Fibroblast of the conjunctiva (primary cell): Measurements from ENCODE around the gene MINK1.
A peak's percentile ranks its signal among the peaks of the same experiment; 100 is the strongest.
"Not testable (repeated sequence)": the region's sequence is repeated elsewhere in the genome, so short reads cannot be mapped to it uniquely, and the experiment has no call there.

Source experiments
- DNase-seq: peaks from one replicate; pipeline ENCODE4 v3.0.0-alpha.2; 2010; ENCODE audit warnings: low read depth

MINK1 gene

DNA sequence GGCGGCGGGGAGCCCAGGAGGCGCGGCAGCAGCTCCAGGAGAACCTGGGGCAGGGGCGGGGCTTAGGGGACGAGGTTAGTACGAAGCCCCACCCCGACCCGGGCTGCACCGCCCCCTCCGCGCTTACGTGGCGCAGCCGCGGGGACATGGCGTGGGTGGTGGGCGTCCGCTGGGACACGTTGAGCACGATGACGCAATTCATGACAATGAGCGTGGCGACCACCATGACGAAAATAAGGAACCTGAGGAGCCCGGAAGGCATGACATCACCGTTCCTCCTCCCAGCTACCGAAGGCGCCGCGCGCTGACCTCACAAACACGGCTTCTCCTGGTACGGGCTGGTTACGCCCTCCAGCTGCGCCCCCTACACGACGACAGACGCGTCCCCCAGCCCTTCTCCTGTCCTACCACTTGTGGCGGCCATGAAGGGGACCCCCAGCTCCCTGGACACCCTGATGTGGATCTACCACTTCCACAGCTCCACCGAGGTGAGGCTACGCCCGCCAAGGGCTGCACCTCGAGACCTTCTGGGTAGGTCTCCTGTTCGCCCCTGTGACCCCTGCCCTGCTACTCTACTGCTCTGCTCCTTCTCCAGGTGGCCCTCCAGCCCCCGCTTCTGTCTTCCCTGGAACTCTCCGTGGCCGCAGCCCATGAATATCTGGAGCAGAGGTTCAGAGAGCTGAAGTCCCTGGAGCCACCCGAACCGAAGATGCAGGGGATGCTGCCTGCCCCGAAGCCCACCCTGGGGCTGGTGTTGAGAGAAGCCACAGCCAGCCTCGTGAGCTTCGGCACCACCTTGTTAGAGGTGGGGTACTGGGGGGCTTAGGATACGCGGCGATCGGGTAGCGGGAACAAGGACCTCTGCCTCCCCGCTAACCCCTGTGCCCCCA, 66.4 kb downstream of the MINK1 start, which contains the start of gene C17orf107:
TSS of gene C17orf107 (plus strand) at position 196 of the 890 bp plus-strand sequence. CDS start at position 423, 227 bp downstream.
- peak; percentile 54 for DNase-seq

DNA sequence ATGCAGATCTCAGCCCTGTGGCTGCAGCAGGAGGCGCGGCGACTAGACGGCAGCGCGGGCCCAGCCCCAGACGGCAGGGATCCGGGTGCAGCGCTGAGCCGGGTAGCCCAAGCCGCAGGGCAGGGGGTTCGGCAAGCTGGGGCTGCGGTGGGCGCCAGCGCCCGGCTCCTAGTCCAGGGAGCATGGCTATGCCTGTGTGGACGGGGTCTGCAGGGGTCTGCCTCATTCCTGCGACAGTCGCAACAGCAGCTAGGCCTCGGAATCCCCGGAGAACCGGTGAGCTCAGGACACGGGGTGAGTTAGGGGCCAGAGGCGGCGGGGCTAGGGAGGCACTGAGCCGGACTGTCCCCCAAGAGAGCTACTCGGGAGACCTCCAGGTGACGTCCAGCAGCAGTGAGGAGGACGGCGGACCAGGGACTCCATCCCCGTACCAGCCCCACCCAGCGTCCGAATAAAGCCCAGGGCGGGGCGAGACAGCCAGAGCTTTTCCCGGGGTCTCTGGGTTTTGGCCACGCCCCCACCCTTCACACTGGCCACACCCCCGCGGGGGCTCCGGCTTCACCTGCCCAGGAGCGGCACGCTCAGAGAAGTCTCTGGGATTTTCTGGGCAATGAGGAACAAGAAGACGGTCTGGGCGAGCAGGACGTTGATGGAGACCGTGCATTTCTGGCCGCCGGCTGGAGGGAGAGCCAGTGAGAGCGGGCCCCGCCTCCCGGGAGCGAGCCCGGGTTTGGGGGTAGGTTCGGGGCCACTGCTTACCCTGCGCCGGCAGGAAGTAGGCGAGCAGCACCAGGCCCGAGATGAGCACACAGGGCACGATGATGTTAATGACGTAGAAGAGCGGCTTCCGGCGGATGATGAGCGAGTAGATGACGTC, 67.3 kb downstream of the MINK1 start:
- DNase-seq = no peak

DNA sequence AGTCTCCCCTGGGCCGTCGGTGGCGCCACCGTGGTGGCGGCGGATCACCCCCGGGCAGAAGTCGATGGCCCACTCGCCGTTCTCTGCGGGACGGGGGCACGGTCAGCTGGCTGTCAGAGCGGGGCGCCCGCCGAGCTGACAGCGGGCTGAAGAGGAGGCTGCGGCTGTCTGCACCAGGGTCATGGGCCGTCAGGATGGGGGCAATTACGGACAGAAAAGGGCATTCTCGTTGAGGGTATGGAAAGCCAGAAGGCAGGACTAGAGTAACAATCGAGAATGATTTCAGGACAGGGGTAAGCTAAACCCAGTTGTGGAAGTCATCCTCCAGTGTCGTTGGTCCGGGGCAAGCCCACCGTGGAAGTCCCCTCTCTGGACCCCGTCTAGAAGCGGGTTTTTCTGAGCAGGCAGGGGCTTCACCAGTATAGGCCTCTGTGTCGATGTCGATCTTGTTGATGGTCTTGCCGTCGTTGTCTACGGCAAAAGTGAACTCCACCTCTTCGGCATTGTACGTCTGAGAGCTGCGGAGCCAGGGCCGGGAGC, 68.0 kb downstream of the MINK1 start:
- no peak for DNase-seq

DNA sequence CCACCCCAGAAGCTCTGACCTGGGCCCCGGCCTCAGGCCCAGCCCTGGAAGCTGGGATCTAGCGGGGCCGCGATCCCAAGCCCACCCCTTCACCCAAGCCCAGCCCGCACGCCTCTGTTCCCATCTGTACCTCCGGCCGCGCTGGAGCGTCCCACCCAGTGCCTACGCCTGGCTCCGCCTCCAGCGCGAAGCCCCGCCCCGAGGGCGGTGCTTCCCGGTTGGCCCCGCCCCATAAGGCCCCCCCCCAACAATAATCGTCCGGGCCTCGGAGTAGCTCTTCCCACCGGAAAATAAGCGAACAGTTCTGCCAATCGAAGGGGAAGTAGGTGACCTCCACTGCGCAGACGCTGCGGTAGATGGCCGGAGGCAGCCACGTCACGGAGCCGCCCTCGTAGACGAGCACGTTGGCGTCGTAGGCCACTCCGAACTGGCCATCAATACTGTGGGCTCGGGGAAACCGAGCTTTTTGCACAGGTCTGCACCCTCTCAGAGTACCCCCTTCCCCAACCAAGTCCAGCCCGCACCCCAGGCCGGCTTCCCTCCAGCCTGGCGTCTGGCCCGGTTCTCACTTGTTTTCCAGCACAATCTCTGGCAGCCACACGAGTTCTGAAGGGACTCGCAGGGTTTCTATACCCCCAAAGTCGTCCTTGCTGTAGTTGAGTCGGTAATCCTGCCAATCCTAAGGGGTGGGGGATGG, 68.7 kb downstream of the MINK1 start:
- no peak for DNase-seq

- no peak for DNase-seq
Measured at GRCh38 chr17:4902540-4902939, 69.4 kb downstream of the MINK1 start.

DNA sequence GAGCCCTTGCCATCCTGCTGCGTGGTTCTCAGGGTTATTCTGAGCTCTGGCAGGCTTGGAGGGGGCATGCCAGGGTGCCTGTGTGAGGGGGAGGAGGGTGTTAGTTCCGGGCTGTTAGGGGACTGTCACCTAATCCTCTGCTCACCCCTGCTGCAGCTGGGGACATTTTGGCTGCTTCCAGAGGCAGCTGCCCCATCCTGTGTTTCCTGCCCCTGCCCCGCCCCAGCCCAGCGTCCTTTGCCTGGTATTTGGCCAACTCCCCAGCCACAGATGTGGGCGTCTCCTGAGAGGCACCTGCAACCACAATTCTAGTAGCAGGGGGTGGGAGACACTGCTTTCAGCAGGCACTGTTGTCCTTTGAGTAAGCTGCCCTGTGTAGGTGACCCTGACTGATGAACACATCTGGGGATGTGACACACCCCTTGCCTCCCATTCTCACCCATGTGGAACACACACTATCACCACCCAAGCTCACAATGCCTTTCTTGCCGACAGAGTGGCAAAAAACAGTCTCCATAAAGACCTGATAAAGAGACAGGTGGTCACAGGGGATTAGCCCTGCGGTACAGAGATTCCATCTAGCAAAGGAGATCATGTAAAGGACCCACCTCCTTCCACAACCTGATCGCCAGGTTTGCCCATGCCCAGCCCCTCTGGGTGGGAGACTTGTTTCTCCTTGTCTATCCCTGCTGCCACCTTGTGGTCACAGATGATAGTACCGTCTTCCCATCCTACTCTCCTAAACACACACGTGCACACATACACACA, 70.1 kb downstream of the MINK1 start, which contains the start of gene CHRNE:
TSS of gene CHRNE (minus strand) at position 48 of the 768 bp plus-strand sequence. CDS start at position 13, 35 bp downstream.
- peak; percentile 63 for DNase-seq

- DNase-seq = not testable (repeated sequence)
Measured at GRCh38 chr17:4906642-4907041, 73.5 kb downstream of the MINK1 start.

- DNase-seq = no peak
Measured at GRCh38 chr17:4908301-4908700, 75.2 kb downstream of the MINK1 start.

DNA sequence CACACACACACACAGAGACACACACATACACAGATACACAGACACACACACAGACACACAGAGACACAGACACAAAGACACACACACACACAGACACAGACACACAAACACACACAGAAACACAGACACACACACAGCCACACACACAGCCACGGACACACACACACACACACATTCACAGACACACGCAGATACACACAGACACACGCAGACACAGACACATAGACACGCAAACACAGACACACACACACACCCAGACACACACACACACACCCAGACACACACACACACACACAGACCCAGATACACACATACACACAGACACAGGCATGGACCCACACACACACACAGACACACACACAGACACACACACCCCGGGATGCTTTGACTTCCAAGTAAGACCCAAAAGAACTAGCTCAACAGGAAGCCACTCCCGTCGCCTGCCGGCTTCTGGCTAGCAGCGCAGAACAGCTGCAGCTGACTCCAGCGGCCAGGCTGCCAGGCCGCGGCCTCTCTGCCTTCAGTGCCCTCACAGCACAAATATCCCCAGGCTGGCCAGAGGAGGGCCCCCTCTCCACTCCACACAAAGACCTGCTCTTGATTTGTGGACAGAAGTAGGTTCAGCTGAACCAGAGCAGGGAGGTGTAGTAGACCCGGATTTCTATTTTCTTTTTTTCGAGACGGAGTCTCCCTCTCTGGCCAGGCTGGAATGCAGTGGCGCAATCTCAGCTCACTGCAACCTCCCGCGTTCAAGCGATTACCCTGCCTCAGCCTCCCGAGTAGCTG, 75.8 kb downstream of the MINK1 start:
- peak; percentile 92 for DNase-seq

- DNase-seq = no peak
Measured at GRCh38 chr17:4913994-4914393, 80.9 kb downstream of the MINK1 start.

DNA sequence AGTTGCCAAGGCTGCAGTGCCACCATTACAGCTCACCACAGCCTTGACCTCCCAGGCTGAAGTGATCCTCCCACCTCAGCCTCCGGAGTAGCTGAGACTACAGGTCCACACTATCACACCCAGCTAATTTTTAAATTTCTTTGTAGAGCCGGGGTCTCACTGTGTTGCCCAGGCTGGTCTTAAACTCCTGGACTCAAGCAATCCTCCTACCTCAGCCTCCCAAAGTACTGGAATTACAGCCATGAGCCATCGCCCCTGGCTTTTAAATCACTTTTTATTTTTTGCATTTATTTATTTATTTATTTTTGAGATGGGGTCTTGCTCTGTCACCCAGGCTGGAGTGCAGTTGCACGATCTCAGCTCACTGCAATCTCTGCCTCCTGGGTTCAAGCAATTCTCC, 81.4 kb downstream of the MINK1 start:
- not testable (repeated sequence) for DNase-seq

GRCh38 chr17:4919511-4920047, 86.4 kb downstream of the MINK1 start:
- no peak for DNase-seq

DNA sequence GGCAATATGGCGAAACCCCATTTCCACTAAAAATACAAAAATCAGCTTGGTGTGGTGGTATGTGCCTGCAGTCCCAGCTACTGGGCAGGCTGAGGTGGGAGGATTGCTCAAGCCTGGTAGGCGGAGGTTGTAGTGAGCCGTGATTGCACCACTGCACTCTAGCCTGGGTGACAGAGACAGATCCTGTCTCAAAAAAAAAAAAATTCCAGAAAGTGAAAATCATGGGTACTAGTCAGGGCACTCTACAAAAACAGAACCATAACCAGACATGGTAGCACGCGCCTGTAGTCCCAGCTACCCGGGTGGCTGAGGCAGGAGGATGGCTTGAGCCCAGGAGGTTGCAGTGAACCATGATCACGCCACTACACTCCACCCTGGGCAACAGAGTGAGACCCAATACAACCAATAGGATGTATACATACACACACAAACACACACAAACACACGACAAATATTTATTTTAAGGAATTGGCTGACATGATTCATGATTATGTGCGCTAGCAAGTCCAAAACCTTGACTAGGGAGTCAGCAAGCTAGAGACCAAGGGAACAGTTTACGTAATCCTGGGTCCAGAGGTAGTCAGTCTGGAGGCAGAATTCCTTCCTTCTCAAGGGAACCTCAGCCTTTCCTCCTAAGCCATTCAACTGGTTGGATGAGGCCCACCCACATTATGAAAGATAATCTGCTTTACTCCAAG, 87.4 kb downstream of the MINK1 start:
- no peak for DNase-seq

GRCh38 chr17:4921320-4921719, 88.2 kb downstream of the MINK1 start:
- no peak for DNase-seq

DNA sequence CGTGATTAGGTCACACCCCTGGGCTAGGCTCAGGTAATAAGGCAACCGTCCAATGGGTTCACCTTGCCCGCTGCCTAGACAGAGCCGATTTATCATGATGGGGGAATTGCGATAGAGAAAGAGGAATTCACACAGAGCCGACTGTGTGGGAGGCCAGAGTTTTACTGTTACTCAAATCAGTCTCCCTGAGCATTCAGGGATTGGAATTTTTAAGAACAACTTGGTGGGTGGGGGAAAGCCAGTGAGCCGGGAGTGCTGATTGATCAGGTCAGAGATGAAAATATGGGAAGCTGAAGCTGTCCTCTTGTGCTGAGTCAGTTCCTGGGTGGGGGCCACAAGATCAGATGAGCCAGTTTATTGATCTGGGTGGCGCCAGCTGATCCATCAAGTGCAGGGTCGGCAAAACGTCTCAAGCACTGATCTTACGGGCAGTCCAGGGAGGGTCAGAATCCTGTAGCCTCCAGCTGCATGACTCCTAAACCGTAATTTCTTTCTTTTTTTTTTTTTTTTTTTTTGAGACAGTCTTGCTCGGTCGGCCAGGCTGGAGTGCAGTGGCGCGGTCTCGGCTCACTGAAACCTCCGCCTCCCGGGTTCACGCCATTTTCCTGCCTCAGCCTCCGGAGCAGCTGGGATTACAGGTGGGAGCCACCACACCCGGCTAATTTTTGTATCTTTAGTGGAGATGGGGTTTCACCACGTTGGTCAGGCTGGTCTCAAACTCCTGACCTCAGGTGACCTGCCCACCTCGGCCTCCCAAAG, 93.6 kb downstream of the MINK1 start:
- not testable (repeated sequence) for DNase-seq

DNA sequence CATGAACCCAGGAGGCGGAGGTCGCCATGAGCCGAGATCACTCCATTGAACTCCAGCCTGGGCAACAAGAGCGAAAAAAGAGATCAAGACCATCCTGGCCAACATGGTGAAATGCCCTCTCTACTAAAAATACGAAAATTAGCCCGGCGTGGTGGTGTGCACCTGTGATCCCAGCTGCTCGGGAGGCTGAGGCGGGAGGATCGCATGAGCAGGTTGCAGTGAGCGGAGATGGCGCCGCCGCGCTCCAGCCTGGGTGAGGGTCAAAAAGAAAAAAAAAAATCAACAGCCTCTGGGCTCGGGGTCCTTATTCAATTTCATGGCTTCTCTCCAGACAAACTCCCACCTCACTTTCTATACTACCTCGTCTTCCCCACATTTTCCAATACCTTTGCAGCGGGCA, 95.7 kb downstream of the MINK1 start:
- no peak for DNase-seq

DNA sequence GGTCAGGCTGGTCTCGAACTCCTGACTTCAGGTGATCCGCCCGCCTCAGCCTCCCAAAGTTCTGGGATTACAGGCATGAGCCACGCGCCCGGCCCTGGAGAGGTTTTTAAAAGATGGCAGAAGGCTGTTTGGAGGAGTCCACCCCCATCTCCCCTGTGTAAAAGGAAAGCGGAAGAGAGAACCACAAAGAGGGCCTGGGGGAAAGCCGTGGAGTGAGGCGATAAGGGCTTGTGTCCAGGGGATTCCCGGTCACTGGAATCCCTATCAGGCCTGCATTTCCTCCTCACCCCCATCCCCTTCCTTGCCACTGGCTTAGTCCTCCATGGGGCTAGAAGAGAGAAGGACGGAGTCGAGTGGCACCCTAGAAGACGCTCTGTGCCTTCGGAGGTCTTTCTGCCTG, 98.8 kb downstream of the MINK1 start, which contains the start of gene GP1BA:
TSS of gene GP1BA (plus strand) at position 315 of the 400 bp plus-strand sequence. CDS start 328 bp downstream, outside the sequence.
- DNase-seq = no peak

GRCh38 chr17:4932756-4933155, 99.6 kb downstream of the MINK1 start:
- no peak for DNase-seq
